Measurements from ENCODE around the gene OAF. TPM values are rescaled to one million over a fixed set of nuclear protein-coding genes. Genes with fewer than 3 reads are reported as not detected.

The OAF gene
- total RNA-seq, 4 donors from 2014 or later = 31.7 to 77.1 (median 36.2) TPM

GRCh38 chr11:120198787-120199469 lies 11.9 kb upstream of the OAF start:
- H3K27ac ChIP-seq = no peak overlapping the region
- H3K4me1 ChIP-seq = no peaks in the 10 kb centered on the region
- TF ChIP-seq POLR2A (IDR thresholded peaks at IDR 0.05) (no peak), CTCF (IDR thresholded peaks at IDR 0.05) (no peak)
- 89 to 95% methylated on average over 9 of the region's 9 CpGs for WGBS, 2 donors
- H3K4me3 ChIP-seq (replicated peaks in 1 of 3) = no peak overlapping the region
- intact Hi-C loops (cut with DNase I) = no loop called here
- DNase-seq = no peak
- no peaks in the 10 kb centered on the region for H3K36me3 ChIP-seq
- H3K9me3 ChIP-seq = no peaks in the 10 kb centered on the region
- H3K27me3 ChIP-seq = no peaks in the 10 kb centered on the region

DNA sequence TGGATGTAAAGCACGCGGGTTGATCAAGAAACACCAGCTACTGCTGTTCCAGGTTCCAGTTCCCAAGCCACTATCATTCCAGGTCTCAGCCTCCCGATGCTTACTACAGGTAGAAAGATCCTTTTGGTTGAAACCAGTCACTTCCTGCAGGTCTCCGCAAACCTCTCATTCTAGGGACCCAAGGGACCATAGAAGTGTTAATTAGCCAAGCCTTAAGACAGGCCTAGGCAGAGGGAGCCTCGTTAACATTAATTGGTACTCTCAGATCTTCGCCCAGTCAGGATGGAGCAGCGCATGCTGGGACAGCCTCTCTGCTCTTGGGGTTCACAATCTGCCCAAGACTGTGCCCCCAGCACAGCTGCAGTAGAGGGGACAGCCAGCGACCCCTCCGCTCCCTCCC lies 11.2 kb upstream of the OAF start:
- H3K36me3 ChIP-seq = no peaks in the 10 kb centered on the region
- H3K27ac ChIP-seq = no peak overlapping the region
- 83 to 87% methylated on average over 7 to 9 of the region's 9 CpGs for WGBS, 2 donors

GRCh38 chr11:120200677-120201076 lies 10.2 kb upstream of the OAF start:
- whole genome bisulfite sequencing, 2 donors = 74 to 100% methylated on average over 1 of the region's 1 CpG
- Histone ChIP-seq H3K36me3 (no peaks in the 10 kb centered on the region), H3K9me3 (no peaks in the 10 kb centered on the region), H3K4me1 (no peaks in the 10 kb centered on the region), H3K27ac (no peak overlapping the region), H3K27me3 (no peaks in the 10 kb centered on the region), H3K4me3 (replicated peaks in 1 of 3) (no peak overlapping the region)
- DNase-seq = no peak
- TF ChIP-seq POLR2A (IDR thresholded peaks at IDR 0.05) (no peak), CTCF (IDR thresholded peaks at IDR 0.05) (no peak)
- intact Hi-C loops (cut with DNase I) = no loop called here

More for the DNA sequence above, 11.2 kb upstream of the OAF start:
- H3K4me1 ChIP-seq = no peaks in the 10 kb centered on the region
- no peak for DNase-seq
- H3K9me3 ChIP-seq = no peaks in the 10 kb centered on the region
- intact Hi-C loops (cut with DNase I) = no loop called here
- no peak overlapping the region for H3K4me3 ChIP-seq (replicated peaks in 1 of 3)
- no peak for TF ChIP-seq CTCF (IDR thresholded peaks at IDR 0.05)
- TF ChIP-seq POLR2A (IDR thresholded peaks at IDR 0.05) = no peak
- no peaks in the 10 kb centered on the region for H3K27me3 ChIP-seq

- H3K9me3 ChIP-seq = no peaks in the 10 kb centered on the region
- DNase-seq = no peak
- no peaks in the 10 kb centered on the region for H3K36me3 ChIP-seq
- no peaks in the 10 kb centered on the region for H3K4me1 ChIP-seq
- intact Hi-C loops (cut with DNase I) = no loop called here
- H3K27me3 ChIP-seq = no peaks in the 10 kb centered on the region
- no peak for TF ChIP-seq POLR2A (IDR thresholded peaks at IDR 0.05)
- TF ChIP-seq CTCF (IDR thresholded peaks at IDR 0.05) = no peak
- H3K4me3 ChIP-seq (replicated peaks in 1 of 3) = no peak overlapping the region
- no peak overlapping the region for H3K27ac ChIP-seq
- WGBS, 2 donors = 72% methylated on average over 3 of the region's 3 CpGs
Measured at GRCh38 chr11:120201653-120202052, 9.2 kb upstream of the OAF start.

DNA sequence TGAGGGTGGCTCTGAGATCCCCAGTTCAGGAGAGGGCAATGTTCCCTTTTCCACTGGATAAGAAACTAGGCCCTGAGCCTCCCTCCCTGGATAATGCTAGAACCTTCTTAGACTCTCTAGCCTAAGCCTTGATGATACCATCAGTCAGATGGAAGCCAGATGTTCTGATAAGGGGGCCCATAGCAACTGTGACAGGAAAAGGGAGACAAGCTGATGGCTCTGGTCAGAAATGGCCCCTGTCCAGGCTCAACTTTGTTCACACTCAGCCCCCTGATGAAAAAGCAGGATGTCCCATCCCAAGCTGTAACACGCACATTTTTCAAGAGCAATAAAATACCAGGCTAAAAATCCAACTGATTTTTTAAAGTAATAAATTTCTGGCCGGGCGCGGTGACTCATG lies 7.2 kb upstream of the OAF start:
- 83 to 86% methylated on average over 4 of the region's 4 CpGs for WGBS, 2 donors
- no peak for TF ChIP-seq POLR2A (IDR thresholded peaks at IDR 0.05)
- no peak for TF ChIP-seq CTCF (IDR thresholded peaks at IDR 0.05)
- intact Hi-C loops (cut with DNase I) = no loop called here

More for the DNA sequence above, 7.2 kb upstream of the OAF start:
- H3K4me1 ChIP-seq = no peaks in the 10 kb centered on the region
- H3K4me3 ChIP-seq (replicated peaks in 1 of 3) = no peak overlapping the region
- no peaks in the 10 kb centered on the region for H3K27me3 ChIP-seq
- DNase-seq = no peak
- no peaks in the 10 kb centered on the region for H3K9me3 ChIP-seq
- H3K27ac ChIP-seq = no peak overlapping the region
- no peaks in the 10 kb centered on the region for H3K36me3 ChIP-seq
